Limb (tissue), 2 donors: ENCODE measurements around the gene TLK1.
"Not testable (repeated sequence)": the region's sequence is repeated elsewhere in the genome, so short reads cannot be mapped to it uniquely, and the experiment has no call there.

ENCODE experiments used
- DNase-seq, 2 donors: peaks; one replicate each; pipeline ENCODE4 v3.0.0-alpha.2; 2016; ENCODE audit errors: extremely low spot score in 2 of 2

TLK1 gene

DNA sequence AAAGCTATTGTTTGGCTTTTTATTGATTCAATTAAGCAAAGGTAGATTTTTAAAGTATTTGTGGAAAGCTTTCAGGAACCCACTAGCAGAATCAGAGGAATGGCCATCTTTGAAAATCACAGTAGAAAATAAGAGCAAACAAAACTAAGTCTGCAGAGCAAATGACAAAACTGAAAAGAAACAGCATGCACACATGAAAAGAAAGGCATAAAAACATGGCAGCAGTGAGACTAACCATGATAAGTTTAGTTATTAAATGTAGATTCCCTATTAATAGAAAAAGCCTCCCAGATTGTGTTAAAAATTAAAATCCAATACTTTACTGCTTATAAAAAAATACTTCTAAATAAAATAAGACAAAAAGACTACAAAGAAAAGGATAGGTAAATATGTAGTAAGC lies 9.1 kb upstream of the TLK1 start:
- no peak for DNase-seq

DNA sequence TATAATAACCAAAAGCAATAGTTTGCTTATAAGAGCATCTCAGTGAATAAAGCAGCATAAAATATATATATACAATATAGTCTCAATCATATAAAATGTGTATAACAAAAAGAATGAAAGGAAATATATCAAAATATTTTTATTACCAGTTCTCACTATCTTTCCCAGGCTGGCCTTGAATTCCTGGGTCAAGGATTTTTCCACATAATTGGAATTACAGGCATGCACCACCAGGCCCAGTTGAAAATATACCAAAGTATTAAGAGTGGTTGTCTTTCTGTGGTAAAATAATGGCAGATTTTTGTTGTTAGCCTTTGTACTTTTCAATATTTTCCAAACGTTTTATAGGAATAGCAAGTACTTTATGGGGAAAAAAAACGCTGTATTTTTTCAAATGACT lies 8.6 kb upstream of the TLK1 start:
- DNase-seq = no peak

DNA sequence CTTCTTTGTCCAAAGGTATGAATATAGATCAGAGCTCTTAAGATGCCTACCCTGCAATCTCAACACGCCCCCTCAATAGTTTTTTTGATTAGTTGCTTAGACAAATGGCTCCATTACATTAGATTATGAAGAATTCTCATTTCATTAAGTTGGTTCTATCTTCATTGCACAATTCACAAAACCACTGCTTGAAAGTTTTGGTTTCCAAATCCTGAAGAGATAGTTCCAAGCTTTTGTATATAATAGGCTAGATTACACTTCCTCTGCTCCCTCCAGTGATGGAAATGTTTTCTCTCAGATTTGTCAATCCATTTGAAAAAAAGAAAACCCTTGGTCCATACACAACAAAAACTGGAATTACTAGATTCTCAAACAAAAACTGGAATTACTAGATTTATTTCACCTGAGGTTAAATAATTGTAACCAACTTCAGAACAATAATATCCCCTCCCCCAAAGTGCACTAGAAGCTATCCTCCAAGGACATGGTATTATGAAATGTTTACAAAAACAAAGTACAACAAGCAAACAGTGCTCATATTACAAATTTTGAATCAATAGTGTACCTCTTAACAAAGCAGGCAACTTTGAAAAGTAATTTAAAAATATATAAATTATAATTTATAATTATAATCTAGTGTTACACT lies 6.8 kb upstream of the TLK1 start:
- no peak for DNase-seq

DNA sequence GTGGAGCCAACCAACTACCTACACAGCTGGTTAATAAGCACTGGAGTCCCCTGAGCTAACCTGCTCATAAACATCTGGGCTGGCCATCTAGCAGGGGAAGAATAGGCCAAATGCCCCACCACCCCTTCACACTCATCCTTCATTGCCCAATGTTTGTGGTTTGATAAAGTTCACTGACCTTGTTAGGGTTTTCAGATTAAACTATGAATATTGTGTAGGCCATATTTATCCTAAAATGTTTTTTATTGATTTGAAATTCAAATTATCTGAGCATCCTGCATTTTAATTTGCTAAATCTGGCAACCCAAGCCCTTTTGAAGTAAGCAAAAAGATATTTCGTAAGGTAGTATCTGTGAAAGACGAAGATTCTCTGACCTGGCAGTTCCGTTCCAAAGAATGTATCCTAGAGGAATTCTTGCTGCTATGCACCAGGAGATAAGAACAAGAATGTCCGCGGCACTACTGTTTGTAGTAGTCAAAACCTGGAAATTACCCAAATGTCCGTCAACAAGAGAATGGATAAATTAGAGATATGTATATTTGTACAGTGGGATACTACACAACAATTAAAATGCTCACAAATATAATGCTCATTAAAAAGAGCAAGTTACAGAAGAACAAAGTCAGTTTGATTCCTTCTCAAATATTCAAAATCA lies 5.8 kb upstream of the TLK1 start:
- DNase-seq = no peak

DNA sequence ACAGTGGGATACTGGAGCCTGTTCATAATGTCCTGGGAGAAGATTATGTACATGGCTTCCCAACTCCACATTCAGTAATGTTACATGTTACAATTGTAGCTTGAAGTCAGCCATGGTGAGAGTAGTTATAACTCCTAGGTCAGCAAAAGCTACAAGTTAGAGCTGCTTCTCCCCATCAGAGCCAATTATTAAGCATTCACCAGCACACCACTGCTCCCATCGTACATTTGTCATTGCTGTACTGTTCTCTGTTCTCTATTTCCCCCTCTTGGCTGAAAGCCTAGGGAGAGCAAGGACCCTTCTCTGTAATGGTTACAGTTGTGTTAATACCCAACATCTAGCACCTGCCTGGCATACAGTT lies 5.3 kb upstream of the TLK1 start:
- DNase-seq = no peak

DNA sequence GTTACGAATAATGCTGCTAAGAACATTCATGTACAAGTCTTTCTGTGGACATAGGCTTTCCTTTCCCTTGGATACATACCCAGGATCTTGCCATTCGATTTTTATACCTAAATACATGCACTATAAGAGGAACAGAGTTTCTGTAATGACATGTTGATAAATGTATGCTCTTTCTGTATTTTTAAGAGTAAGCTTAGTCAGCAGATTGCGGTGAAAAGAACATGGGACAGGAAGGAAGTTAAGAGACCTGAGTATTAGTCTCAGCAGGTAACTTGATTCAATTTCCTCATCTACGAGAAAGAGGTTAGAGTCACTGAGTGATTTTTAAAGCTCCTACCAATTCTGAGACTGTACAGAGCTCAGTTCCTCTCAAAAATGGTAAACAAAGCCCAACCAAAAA lies 2.6 kb upstream of the TLK1 start:
- no peak for DNase-seq

DNA sequence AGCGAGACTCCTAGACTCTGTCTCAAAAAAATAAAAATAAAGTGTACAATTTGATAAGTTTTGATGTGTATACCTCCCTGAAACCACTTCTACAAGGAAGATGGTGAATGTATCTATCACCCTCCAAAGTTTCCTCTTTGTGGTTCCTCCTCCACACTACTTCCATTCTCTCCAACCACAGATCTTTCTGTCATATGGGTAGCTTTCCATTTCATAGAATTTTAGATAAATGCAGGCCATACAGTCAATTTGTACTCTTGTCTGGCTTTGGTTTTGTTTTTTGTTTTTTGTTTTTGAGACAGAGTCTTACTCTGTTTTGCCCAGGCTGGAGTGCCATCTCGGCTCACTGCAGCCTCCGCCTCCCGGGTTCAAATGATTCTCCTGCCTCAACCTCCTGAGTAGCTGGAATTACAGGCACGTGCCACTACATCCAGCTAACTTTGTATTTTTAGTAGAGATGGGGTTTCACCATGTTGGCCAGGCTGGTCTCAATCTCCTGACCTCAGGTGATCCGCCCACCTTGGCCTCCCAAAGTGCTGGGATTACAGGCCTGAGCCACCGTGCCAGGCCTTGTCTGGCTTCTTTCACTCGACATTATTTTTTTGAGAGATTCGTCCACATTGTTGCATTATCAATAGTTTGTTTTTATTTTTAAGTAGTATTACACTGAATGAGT lies 2.0 kb upstream of the TLK1 start:
- not testable (repeated sequence) for DNase-seq

DNA sequence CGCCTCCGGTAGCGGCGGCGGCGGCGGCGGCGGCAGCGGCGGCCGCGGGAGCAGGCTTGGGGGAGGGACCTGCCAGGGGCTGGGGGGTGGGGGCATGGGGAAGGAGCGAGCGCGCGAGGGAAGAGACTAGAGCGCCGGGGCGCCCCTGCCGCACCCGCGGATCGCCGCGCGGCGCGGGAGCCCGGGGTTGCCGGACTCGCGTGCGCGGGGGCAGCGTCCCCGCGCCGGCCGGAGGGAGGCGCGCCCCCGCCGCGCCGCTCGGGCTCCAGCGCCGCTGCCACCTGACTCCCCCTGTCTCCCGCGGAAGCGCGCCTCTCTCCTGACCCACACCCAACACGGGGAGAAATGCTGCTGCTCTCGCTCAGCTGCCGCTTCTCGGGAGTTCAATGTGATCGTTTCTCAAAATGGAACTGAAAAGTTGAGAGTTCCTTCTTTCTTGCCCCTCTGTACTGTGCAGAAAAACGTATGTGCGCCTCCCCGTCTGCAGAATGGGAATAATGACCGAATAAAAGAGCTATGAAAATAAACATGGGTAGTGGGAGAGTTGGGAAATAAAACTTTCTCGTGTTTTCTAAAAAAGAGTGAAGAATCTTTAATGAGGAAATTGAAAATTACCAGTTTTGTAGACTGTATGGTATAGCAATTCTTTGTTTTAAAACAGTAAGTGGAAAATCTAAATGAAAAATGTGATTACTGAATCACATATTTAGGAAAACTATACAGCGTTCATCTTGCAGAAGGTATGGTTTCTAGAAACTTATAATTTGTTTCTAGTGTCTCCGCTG lies 455 bp upstream of the TLK1 start:
- DNase-seq = peak in 1 of 2 donors; percentile 72

DNA sequence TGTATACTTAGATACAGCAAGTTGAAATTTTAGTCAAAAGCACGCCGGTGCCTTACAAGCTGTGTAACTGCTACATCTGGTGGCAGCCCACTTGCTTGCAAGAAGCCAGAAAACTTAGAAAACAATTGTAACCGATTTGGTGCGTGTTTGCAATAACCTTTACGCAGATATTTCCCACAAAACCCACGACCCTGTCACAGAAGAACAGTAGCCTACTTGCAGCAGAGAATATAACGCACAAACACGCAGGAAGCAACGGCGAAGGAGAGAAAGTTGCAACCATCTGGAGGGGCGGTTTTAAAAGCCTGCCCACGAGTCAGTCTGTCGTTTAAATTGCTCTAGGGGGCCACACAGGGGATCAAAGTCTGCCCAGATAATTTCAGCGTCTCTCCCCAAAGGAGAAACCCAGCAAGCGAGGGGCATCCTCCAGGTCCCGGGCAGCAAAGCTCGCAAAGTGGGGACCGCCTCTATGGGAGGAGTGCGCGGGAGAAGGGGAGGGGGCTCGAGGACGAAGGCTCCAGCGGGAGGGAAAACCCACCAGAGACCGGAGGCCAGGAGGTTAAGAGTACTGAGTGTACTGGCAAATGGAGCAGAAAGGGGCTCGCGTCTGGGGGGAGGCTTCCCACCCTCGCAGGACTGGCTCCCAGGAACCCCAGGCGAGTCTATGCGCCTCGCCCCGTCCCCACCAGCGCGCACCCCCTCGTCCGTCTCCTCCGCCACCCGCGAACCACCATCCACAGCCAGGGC lies 1.1 kb downstream of the TLK1 start:
- peak; percentile 72 to 81 for DNase-seq

DNA sequence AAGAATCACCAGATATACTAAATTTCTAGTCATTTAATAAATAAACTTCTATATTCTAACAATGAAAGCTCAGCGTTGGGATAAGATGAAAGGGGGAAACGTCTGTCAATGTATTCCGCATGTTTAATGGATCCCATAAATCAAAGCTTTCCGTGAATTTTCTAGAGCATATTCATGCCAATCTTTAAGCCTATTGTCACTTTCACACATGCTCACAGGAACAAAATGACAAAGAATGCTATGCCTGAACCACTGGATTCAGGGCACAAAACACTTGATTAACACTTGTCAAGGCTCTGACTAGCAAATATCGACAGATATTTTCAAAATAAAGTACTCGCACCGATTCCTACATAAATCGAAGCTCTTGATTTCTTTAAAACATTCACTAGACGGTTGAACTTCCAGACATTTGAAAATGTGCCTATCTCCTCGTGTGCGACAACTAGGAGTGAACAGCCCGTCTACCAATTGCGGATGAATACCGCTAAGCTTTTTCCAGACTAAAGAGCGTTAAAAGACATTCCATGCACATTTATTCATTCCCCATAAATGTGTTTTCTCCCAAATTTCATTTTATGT lies 1.8 kb downstream of the TLK1 start:
- DNase-seq = peak in 1 of 2 donors; percentile 6

DNA sequence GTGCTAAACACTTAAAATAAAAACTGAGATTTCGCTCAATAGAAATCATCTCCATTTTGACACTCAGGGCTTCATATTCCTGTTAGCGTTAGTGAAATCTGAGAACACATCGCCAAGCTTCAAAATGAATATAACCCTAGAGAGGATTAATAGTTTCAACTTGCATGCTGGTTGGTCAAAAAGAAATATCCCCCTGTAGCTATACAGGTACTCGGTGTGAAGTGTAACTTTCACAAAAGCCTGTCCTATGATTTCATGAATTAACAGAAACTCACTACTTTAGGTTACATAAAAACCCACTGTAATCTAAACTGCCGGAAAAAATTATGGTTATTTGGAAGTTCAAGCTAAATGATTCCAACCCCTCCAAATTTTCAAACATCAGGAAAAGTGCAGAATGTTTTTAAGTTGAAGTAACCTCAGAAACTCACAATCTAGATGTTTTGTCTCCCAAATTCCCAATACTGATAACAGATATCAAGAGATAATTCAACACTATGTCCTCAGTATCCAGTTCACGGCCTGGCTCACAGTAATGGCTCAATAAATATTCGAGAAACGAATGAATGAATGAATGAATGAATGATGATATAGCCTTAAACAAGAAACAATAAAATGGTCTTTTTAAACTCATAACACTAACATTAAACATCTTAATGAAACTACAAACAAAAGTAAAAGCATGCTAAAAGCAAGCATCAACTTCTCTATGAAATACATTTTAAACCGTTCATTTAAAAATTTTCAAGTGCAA lies 2.5 kb downstream of the TLK1 start:
- DNase-seq = no peak

DNA sequence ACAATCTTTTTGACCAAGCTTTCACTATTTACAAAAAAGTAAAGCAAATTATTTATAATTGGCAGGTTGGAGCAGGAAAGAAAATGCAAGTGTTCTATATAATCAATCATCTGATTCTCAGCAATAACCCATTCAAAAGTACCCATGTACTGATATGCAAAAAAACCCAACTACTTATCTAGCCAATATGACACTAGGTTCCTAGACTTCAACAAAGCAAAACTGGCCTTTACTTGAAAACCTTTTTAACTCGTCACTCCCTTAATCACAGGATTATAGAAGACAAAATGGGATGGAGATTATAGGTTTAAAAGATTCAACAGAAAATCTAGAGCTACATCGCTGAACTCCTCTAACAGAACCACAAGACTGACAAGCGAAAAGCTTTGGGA lies 3.6 kb downstream of the TLK1 start:
- no peak for DNase-seq

DNA sequence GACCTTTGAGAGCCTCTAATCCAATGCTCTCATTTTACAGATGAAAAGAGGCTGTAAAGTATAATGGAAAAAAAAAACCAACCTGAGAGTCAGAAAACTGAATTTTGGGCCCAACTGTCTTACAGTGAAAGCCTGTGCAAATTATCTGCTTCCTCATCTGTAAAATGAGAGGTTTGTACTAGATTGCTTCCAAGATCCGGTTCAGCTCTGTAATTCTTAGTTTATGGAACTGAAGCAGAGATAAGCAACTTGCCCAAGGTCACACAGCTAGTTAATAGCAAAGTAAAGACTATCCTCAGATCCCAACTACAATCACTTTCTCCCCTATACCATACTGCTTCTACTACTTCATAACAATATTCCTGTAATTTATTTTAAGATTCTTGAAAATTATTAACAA lies 6.3 kb downstream of the TLK1 start:
- no peak for DNase-seq

DNA sequence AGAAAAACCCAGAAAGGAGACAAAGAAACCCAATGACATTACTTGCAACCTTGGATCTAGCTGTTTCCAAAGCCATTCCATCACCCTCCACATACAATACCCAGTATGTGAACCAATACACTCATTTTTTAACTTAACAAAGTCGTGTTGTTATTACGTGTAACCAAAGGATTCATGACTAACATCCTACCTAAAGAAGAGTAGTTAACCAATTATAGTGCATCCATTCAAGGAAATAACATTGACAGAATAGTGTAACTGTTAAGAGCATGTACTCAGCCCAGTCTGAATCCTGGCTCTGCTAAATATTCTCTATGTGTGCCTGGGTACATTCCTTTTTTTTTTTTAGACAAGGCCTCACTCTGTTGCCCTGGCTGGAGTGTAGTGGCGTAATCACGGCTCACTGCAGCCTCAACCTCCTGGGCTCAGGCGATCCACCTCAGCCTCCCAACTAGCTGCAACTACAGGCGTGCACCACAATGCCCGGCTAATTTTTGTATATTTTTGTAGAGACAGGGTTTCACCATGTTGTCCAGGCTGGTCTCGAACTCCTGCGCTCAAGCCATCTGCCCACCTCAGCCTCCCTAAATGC lies 9.9 kb downstream of the TLK1 start:
- no peak for DNase-seq

DNA sequence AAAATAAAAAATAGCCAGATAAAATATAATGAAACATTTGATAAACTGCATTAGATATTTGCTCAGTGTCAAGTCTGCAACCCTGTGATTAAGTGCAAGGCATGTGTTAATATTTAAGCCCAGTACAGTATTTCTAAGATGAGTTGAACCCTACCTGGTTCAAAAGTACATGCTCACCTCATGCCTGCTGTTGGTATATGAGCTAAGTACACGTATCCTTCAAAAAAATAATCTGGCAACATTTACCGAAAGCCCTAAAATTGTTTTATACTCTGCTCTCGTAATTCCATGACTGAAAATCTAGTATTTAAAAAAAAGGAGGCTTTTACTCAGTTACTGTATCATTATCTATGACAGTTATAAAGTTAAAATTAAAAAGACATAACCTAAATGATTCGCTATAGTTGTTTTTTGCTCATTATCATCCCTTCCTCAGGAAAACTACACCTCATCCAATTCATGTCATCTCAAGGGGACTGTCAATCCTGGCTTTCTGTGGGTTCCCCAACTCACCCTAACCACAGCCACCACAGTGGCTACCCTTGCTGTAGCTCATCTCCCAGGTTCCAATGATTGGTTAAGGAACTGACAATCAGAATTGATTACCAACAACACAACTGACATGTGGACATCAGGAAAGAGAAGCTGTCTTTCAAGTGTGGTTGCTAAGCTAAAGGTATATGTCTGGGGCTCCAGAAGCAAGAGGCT lies 10.6 kb downstream of the TLK1 start:
- no peak for DNase-seq

DNA sequence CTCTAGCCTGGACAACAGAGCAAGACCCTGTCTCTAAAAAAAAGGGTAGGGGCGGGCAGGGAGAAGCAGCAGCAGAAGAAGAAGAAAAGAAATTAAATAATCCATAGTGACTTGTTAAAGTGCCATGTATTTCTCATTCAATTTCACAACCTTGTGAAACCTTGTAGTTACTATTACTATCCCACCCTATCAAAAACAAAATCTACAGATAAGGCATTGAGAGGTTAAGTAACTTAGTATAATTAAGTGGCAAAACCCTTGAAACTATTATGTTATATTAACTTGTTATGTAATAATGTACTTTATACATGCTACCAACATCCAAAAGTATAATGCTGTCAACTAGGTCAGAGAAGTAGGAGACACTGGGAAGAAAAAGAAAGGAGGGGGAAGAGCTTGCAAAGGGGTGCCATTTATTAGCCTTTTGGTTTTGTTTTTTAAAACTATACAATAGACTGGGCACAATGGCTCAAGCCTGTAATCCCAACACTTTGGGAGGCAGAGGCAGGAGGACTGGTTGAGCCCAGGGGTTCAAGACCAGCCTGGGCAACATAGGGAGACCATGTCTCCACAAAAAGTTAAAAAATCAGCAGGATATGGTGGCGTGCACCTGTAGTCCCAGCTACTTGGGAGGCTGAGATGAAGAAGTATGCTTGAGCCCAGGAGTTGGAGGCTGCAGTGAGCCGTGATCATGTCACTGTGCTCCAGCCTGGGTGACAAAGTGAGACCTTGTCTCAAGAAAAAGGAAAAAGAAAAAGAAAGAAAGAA lies 11.3 kb downstream of the TLK1 start:
- DNase-seq = no peak

DNA sequence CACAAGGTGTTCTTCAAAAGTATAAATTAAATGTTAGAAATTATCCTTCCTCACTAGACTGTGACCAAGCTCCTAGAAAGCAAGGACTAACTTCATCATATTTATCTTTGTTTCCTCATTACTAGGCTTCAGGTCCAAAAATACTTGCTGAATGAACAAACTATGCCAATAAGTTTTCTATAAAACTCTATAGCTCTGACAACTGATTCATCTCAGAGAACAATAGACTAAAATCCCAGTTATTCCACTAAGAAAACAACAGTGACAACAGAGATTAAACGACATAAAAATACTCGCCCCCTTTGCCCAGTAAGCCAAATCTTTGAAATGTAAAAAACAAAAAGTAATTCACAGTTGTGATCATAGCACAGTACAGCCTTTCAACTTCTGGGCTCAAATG lies 13.6 kb downstream of the TLK1 start:
- DNase-seq = no peak

DNA sequence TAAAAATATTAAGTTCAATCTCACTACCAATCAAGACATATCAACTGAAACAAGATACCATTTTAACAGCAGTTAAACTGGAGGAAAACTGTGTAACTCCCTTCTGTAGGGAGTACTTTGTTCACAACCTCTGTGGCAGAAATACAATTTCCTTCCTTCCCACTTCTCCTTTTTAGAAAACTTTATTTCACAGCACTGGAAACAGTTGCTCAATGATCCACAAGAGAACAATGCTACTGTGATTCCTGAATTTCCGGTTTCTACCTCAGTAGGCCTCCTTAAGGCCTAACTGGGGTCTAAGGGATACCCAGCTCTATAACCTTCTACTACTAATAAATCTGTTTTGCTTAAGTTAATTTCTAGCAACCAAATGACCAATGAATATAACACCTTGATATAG lies 14.1 kb downstream of the TLK1 start:
- DNase-seq = no peak

DNA sequence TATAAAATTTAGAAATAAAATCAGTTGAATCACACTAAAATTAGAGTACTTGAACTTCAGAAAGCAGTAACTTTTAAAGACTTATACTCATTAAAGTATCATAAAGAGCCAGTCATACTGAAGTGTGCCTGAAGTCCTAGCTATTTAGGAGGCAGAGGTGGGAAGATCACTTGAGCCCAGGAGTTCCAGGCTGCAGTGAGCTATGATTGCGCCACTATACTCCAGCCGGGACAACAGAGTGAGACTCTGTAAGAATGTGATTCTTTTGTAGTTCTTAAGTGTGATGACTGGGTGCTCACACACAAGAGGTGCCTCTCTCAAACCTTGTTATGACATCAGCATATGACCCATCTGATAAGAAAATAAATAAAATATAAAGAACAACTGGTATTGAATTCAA lies 14.6 kb downstream of the TLK1 start:
- no peak for DNase-seq
